ENCODE results near the gene HOXA13. TPM values are rescaled to one million over a fixed set of nuclear protein-coding genes. Genes with fewer than 3 reads are reported as not detected.

HOXA13 gene
- total RNA-seq, 2 experiments from 2014 or later: not detected

GRCh38 chr7:27171637-27172314 lies 28.1 kb downstream of the HOXA13 start:
- CTCF ChIA-PET: interaction anchor here (1.0 to 10.4 kb wide), 9 partner anchors 9 to 24 kb away, joined by 3 to 61 read pairs (median 5); partner anchors contain the start of gene HOXA11
- no peak overlapping the region for H3K4me3 Mint-ChIP-seq
- no peak for DNase-seq

GRCh38 chr7:27171325-27171636 lies 28.6 kb downstream of the HOXA13 start:
- no peaks in the 10 kb centered on the region for H3K9me3 Mint-ChIP-seq
- CTCF ChIA-PET: interaction anchor here (0.9 to 10.4 kb wide), 7 partner anchors 9 to 490 kb away, joined by 3 to 61 read pairs (median 5); no protein-coding TSS in a partner anchor
- TF ChIP-seq CTCF (IDR thresholded peaks at IDR 0.05): no peak
- H3K27ac Mint-ChIP-seq: no peak overlapping the region
- intact Hi-C loops (cut with micrococcal nuclease): loop anchor here (5.0 kb wide), 1 partner anchor 71 kb away; the partner anchor contains the start of gene EVX1
- DNase-seq (no peak), ATAC-seq (no peak)
- peaks cover 74% of the 10 kb centered on the region for H3K27me3 Mint-ChIP-seq
- peaks cover 30% of the 10 kb centered on the region for H3K4me1 Mint-ChIP-seq (ENCODE audit: low read depth)
- H3K4me3 Mint-ChIP-seq: no peak overlapping the region
- H3K36me3 Mint-ChIP-seq (ENCODE audit: low read depth): no peaks in the 10 kb centered on the region
- POLR2A ChIA-PET: no interaction called here

More at GRCh38 chr7:27171637-27172314, 28.1 kb downstream of the HOXA13 start:
- Mint-ChIP-seq H3K36me3 (ENCODE audit: low read depth) (no peaks in the 10 kb centered on the region), H3K9me3 (no peaks in the 10 kb centered on the region), H3K27ac (no peak overlapping the region), H3K4me1 (ENCODE audit: low read depth) (peaks cover 30% of the 10 kb centered on the region), H3K27me3 (peaks cover 73% of the 10 kb centered on the region)
- TF ChIP-seq CTCF (IDR thresholded peaks at IDR 0.05): no peak
- ATAC-seq: no peak
- intact Hi-C loops (cut with micrococcal nuclease): loop anchor here (5.0 kb wide), 1 partner anchor 71 kb away; the partner anchor contains the start of gene EVX1
- POLR2A ChIA-PET: no interaction called here

- Mint-ChIP-seq H3K27me3 (peaks cover 73% of the 10 kb centered on the region), H3K9me3 (no peaks in the 10 kb centered on the region), H3K4me1 (ENCODE audit: low read depth) (peaks cover 34% of the 10 kb centered on the region), H3K4me3 (no peak overlapping the region), H3K36me3 (ENCODE audit: low read depth) (no peaks in the 10 kb centered on the region), H3K27ac (no peak overlapping the region)
- TF ChIP-seq CTCF (IDR thresholded peaks at IDR 0.05): no peak
- DNase-seq (no peak), ATAC-seq (no peak)
- POLR2A ChIA-PET: no interaction called here
- intact Hi-C loops (cut with micrococcal nuclease): loop anchor here (5.0 kb wide), 1 partner anchor 72 kb away; the partner anchor contains the start of gene EVX1
- CTCF ChIA-PET: interaction anchor here (0.9 to 10.4 kb wide), 8 partner anchors 8 to 801 kb away, joined by 3 to 61 read pairs (median 5); no protein-coding TSS in a partner anchor
Measured at GRCh38 chr7:27170426-27171324, 29.2 kb downstream of the HOXA13 start.

- no peak for TF ChIP-seq CTCF (IDR thresholded peaks at IDR 0.05)
- CTCF ChIA-PET: interaction anchor here (1.1 to 10.4 kb wide), 7 partner anchors 7 to 800 kb away, joined by 3 to 61 read pairs (median 5); no protein-coding TSS in a partner anchor
- H3K27me3 Mint-ChIP-seq: peaks cover 72% of the 10 kb centered on the region
- DNase-seq (no peak), ATAC-seq (no peak)
- H3K4me1 Mint-ChIP-seq (ENCODE audit: low read depth): peaks cover 37% of the 10 kb centered on the region
- POLR2A ChIA-PET: no interaction called here
- no peaks in the 10 kb centered on the region for H3K9me3 Mint-ChIP-seq
- no peaks in the 10 kb centered on the region for H3K36me3 Mint-ChIP-seq (ENCODE audit: low read depth)
- H3K4me3 Mint-ChIP-seq: no peak overlapping the region
- intact Hi-C loops (cut with micrococcal nuclease): loop anchor here (5.0 kb wide), 2 partner anchors 32 to 72 kb away; partner anchors contain the start of genes EVX1 and HOXA13
- H3K27ac Mint-ChIP-seq: no peak overlapping the region
Measured at GRCh38 chr7:27169658-27170425, 30.0 kb downstream of the HOXA13 start.
